GM23338 (cell line): Measurements from ENCODE around the gene SORBS2. TPM values are rescaled to one million over a fixed set of nuclear protein-coding genes. Genes with fewer than 3 reads are reported as not detected.

Source experiments
- ATAC-seq: fragments of 200-7000 bp; cut with Tn5 transposase; 3 replicates; pipeline ENCODE4 v1.9.1; 2020
- DNase-seq: peaks from one replicate; pipeline ENCODE4 v3.0.0-alpha.2; 2015; ENCODE audit warnings: low spot score
- H2AFZ ChIP-seq: fragments of 200-600 bp; sonication (generic); 2 replicates; pipeline ENCODE4 v1.8.0; 2016; ENCODE audit warnings: antibody characterized with exemption, mild to moderate bottlenecking, moderate library complexity
- H3F3A ChIP-seq: fragments of 200-600 bp; sonication (generic); replicated peaks from 2 replicates; pipeline ENCODE4 v1.8.0; 2017; ENCODE audit warnings: antibody characterized with exemption, mixed run types, low read depth
- H3K27ac ChIP-seq: fragments of 200-600 bp; sonication (generic); 2 replicates; pipeline ENCODE4 v1.6.1; 2016; ENCODE audit warnings: low read depth
- H3K27me3 ChIP-seq: fragments of 200-600 bp; sonication (generic); 2 replicates; pipeline ENCODE4 v1.8.0; 2016; ENCODE audit warnings: mild to moderate bottlenecking, mixed run types, moderate library complexity; ENCODE audit not compliant: insufficient read depth
- H3K36me3 ChIP-seq: fragments of 200-600 bp; sonication (generic); 2 replicates; pipeline ENCODE4 v1.8.0; 2016; ENCODE audit warnings: mild to moderate bottlenecking; ENCODE audit not compliant: insufficient read depth
- H3K4me1 ChIP-seq: fragments of 200-600 bp; sonication (generic); 2 replicates; pipeline ENCODE4 v1.8.0; 2016; ENCODE audit warnings: mild to moderate bottlenecking, moderate library complexity; ENCODE audit not compliant: insufficient read depth
- H3K4me2 ChIP-seq: fragments of 200-600 bp; sonication (generic); 2 replicates; pipeline ENCODE4 v1.7.1; 2017; ENCODE audit warnings: mixed run types
- H3K4me3 ChIP-seq: fragments of 200-600 bp; sonication (generic); 2 replicates; pipeline ENCODE4 v1.6.1; 2016; ENCODE audit warnings: mixed run types
- H3K79me2 ChIP-seq: fragments of 200-600 bp; sonication (generic); replicated peaks from 2 replicates; pipeline ENCODE4 v1.8.0; 2017; ENCODE audit warnings: mild to moderate bottlenecking; ENCODE audit not compliant: insufficient read depth
- H3K9me2 ChIP-seq: fragments of 200-600 bp; sonication (generic); 2 replicates; pipeline ENCODE4 v1.8.0; 2017; ENCODE audit not compliant: insufficient read depth
- H4K20me1 ChIP-seq: fragments of 200-600 bp; sonication (generic); replicated peaks from 2 replicates; pipeline ENCODE4 v1.8.0; 2017; ENCODE audit warnings: mild to moderate bottlenecking; ENCODE audit not compliant: insufficient read depth
- H3K27ac Mint-ChIP-seq: 2 replicates; pipeline ENCODE4 v1.8.0; 2020; ENCODE audit warnings: inconsistent platforms, mild to moderate bottlenecking, moderate library complexity, mixed read lengths
- H3K27me3 Mint-ChIP-seq: 3 replicates; pipeline ENCODE4 v1.8.0; 2022; ENCODE audit warnings: low read depth, mild to moderate bottlenecking, moderate library complexity, mixed read lengths, inconsistent platforms; ENCODE audit not compliant: insufficient read depth, poor library complexity
- H3K36me3 Mint-ChIP-seq: 3 replicates; pipeline ENCODE4 v1.8.0; 2021; ENCODE audit warnings: low read depth, mild to moderate bottlenecking, inconsistent platforms, moderate library complexity, mixed read lengths
- H3K4me1 Mint-ChIP-seq: 3 replicates; pipeline ENCODE4 v1.8.0; 2020; ENCODE audit warnings: mild to moderate bottlenecking, inconsistent platforms, mixed read lengths
- H3K4me3 Mint-ChIP-seq: 3 replicates; pipeline ENCODE4 v1.8.0; 2021; ENCODE audit warnings: moderate library complexity, mild to moderate bottlenecking, inconsistent platforms, mixed read lengths
- H3K9me3 Mint-ChIP-seq: 3 replicates; pipeline ENCODE4 v1.8.0; 2020; ENCODE audit warnings: moderate library complexity, mild to moderate bottlenecking, inconsistent platforms, mixed read lengths
- CREB1 ChIP-seq: fragments of 250-450 bp; sonication (Bioruptor Pico); IDR thresholded peaks from 2 replicates; pipeline ENCODE4 v1.5.0; 2020; ENCODE audit warnings: low read depth, mild to moderate bottlenecking, moderate library complexity
- EZH2 ChIP-seq: fragments of 200-600 bp; sonication (generic); IDR thresholded peaks from one replicate; pipeline ENCODE4 v1.8.0; 2017; ENCODE audit warnings: antibody characterized with exemption, mild to moderate bottlenecking, low read depth; ENCODE audit not compliant: unreplicated experiment
- EZH2phosphoT487 ChIP-seq: fragments of 200-600 bp; sonication (generic); IDR thresholded peaks from one replicate; pipeline ENCODE4 v1.8.1; 2018; ENCODE audit warnings: antibody characterized with exemption; ENCODE audit not compliant: unreplicated experiment
- NANOG ChIP-seq: IDR thresholded peaks from 2 replicates; pipeline ENCODE4 v1.6.1; 2016; ENCODE audit warnings: antibody characterized with exemption, borderline replicate concordance
- POLR2AphosphoS5 ChIP-seq: IDR thresholded peaks from 2 replicates; pipeline ENCODE4 v1.6.1; 2016; ENCODE audit warnings: antibody characterized with exemption, low read depth
- STAT1 ChIP-seq: IDR thresholded peaks from one replicate; pipeline ENCODE4 v1.6.1; 2016; ENCODE audit warnings: antibody characterized with exemption; ENCODE audit not compliant: unreplicated experiment
- ZNF114 ChIP-seq: fragments of 250-450 bp; sonication (Bioruptor Pico); IDR thresholded peaks from 2 replicates; pipeline ENCODE4 v1.5.0; 2020; ENCODE audit warnings: mild to moderate bottlenecking, moderate library complexity
- ZNF331 ChIP-seq: fragments of 250-450 bp; sonication (Bioruptor Pico); IDR thresholded peaks from 2 replicates; pipeline ENCODE4 v1.5.0; 2020; ENCODE audit warnings: low read depth, mild to moderate bottlenecking, moderate library complexity
- polyA plus RNA-seq: library from polyadenylated mRNA; unstranded; fragments of >200 nt; fragmentation: Nextera tagmentation; extraction: Ambion mirVana; gene quantifications from 2 replicates; pipeline ENCODE4 v1.2.1, GENCODE V29; 2016
- total RNA-seq: library from RNA; depleted of rRNA; stranded (reverse); fragments of >200 nt; shearing (Covaris generic); gene quantifications from 2 replicates; pipeline ENCODE4 v1.2.3, GENCODE V29; 2014
- TF ChIP-seq, protein P1 (sequence below): IDR thresholded peaks from 2 replicates; pipeline ENCODE4 v1.6.1; 2016; ENCODE audit warnings: antibody characterized with exemption
- TF ChIP-seq, protein P2 (sequence below), 2 experiments: fragments of 200-600 bp in 1 of 2; sonication (generic) in 1 of 2; conservative IDR thresholded peaks; 2 replicates each; pipeline versions ENCODE4 v1.5.1 to v1.6.1; 2016 to 2017; ENCODE audit warnings: antibody characterized with exemption in 2 of 2, low read depth in 2 of 2, mild to moderate bottlenecking in 2 of 2, moderate library complexity in 1 of 2
- TF ChIP-seq, protein P3 (sequence below): fragments of 250-450 bp; sonication (Bioruptor Pico); IDR thresholded peaks from 2 replicates; pipeline ENCODE4 v1.5.0; 2020; ENCODE audit warnings: mild to moderate bottlenecking, moderate library complexity

SORBS2 gene
- total and polyA plus RNA-seq, 2 experiments from 2014 or later = 17.8 to 27.6 TPM

DNA sequence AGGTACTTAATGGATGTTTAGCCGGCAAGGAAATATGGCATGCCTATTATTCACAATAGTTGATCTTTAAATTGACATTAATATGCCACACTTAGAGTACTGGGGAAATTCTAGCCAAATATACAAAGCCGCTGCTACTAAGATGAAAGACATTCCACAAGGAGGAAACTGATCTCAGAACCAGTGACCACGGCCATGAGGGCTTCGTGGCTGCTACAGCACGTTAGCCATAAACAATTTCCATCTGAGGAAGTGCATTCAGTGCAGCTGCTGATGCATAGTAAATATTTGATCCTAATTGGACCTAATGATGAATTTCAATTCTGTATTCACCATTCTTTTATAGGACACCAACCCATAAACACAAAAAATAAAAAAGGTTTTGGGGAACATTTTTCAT, 59.1 kb downstream of the SORBS2 start (continued):
- TF ChIP-seq EZH2phosphoT487 (no peak), ZNF331 (CRISPR knock-in tag) (no peak), NANOG (no peak)
- TF ChIP-seq, protein P1, sequence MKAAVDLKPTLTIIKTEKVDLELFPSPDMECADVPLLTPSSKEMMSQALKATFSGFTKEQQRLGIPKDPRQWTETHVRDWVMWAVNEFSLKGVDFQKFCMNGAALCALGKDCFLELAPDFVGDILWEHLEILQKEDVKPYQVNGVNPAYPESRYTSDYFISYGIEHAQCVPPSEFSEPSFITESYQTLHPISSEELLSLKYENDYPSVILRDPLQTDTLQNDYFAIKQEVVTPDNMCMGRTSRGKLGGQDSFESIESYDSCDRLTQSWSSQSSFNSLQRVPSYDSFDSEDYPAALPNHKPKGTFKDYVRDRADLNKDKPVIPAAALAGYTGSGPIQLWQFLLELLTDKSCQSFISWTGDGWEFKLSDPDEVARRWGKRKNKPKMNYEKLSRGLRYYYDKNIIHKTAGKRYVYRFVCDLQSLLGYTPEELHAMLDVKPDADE = no peak

DNA sequence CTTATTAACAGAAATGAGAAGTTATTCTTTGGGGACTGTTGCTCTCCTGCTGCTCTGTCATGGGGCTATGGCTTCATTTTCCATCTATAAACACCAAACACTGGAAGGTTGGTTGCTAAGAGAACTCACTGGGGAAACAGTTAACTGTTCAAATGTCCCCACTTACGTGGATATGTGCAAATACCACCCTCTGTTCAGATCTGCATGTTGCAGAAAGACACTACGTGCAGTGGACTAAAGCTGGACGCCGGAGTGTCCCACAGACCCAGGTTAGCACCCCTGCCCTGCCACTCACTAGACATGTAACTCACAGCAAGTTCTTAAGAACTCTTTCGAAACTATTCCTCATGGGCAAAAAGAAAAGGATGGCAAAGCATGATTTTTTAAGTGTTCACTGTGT, 62.1 kb downstream of the SORBS2 start:
- Histone ChIP-seq H3K27me3 (no peaks in the 10 kb centered on the region), H3K27ac (no peak overlapping the region), H2AFZ (no peak overlapping the region), H3K79me2 (no peaks in the 10 kb centered on the region), H3K4me3 (no peak overlapping the region), H3K4me1 (peaks cover 8% of the 10 kb centered on the region), H3K36me3 (no peaks in the 10 kb centered on the region; the same call in 1 of the 2 replicates), H4K20me1 (no peaks in the 10 kb centered on the region), H3F3A (no peaks in the 10 kb centered on the region), H3K9me2 (peaks cover 16% of the 10 kb centered on the region), H3K4me2 (no peak overlapping the region)
- Mint-ChIP-seq H3K9me3 (no peaks in the 10 kb centered on the region), H3K36me3 (peaks cover 4% of the 10 kb centered on the region; the same call in 2 of the 3 replicates), H3K27me3 (no peaks in the 10 kb centered on the region), H3K4me1 (peaks cover 16% of the 10 kb centered on the region), H3K27ac (no peak overlapping the region), H3K4me3 (no peak overlapping the region)
- DNase-seq (no peak), ATAC-seq (no peak)
- TF ChIP-seq STAT1 (no peak), EZH2phosphoT487 (no peak), ZNF114 (CRISPR knock-in tag) (no peak), NANOG (no peak), POLR2AphosphoS5 (no peak), ZNF331 (CRISPR knock-in tag) (no peak), CREB1 (no peak), EZH2 (no peak)
- TF ChIP-seq, protein P2, sequence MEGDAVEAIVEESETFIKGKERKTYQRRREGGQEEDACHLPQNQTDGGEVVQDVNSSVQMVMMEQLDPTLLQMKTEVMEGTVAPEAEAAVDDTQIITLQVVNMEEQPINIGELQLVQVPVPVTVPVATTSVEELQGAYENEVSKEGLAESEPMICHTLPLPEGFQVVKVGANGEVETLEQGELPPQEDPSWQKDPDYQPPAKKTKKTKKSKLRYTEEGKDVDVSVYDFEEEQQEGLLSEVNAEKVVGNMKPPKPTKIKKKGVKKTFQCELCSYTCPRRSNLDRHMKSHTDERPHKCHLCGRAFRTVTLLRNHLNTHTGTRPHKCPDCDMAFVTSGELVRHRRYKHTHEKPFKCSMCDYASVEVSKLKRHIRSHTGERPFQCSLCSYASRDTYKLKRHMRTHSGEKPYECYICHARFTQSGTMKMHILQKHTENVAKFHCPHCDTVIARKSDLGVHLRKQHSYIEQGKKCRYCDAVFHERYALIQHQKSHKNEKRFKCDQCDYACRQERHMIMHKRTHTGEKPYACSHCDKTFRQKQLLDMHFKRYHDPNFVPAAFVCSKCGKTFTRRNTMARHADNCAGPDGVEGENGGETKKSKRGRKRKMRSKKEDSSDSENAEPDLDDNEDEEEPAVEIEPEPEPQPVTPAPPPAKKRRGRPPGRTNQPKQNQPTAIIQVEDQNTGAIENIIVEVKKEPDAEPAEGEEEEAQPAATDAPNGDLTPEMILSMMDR (conservative IDR thresholded peaks at IDR 0.05; ENCODE audit: low read depth in 2 of 2) = no peak
- TF ChIP-seq, protein P1 = no peak
- TF ChIP-seq, protein P3, sequence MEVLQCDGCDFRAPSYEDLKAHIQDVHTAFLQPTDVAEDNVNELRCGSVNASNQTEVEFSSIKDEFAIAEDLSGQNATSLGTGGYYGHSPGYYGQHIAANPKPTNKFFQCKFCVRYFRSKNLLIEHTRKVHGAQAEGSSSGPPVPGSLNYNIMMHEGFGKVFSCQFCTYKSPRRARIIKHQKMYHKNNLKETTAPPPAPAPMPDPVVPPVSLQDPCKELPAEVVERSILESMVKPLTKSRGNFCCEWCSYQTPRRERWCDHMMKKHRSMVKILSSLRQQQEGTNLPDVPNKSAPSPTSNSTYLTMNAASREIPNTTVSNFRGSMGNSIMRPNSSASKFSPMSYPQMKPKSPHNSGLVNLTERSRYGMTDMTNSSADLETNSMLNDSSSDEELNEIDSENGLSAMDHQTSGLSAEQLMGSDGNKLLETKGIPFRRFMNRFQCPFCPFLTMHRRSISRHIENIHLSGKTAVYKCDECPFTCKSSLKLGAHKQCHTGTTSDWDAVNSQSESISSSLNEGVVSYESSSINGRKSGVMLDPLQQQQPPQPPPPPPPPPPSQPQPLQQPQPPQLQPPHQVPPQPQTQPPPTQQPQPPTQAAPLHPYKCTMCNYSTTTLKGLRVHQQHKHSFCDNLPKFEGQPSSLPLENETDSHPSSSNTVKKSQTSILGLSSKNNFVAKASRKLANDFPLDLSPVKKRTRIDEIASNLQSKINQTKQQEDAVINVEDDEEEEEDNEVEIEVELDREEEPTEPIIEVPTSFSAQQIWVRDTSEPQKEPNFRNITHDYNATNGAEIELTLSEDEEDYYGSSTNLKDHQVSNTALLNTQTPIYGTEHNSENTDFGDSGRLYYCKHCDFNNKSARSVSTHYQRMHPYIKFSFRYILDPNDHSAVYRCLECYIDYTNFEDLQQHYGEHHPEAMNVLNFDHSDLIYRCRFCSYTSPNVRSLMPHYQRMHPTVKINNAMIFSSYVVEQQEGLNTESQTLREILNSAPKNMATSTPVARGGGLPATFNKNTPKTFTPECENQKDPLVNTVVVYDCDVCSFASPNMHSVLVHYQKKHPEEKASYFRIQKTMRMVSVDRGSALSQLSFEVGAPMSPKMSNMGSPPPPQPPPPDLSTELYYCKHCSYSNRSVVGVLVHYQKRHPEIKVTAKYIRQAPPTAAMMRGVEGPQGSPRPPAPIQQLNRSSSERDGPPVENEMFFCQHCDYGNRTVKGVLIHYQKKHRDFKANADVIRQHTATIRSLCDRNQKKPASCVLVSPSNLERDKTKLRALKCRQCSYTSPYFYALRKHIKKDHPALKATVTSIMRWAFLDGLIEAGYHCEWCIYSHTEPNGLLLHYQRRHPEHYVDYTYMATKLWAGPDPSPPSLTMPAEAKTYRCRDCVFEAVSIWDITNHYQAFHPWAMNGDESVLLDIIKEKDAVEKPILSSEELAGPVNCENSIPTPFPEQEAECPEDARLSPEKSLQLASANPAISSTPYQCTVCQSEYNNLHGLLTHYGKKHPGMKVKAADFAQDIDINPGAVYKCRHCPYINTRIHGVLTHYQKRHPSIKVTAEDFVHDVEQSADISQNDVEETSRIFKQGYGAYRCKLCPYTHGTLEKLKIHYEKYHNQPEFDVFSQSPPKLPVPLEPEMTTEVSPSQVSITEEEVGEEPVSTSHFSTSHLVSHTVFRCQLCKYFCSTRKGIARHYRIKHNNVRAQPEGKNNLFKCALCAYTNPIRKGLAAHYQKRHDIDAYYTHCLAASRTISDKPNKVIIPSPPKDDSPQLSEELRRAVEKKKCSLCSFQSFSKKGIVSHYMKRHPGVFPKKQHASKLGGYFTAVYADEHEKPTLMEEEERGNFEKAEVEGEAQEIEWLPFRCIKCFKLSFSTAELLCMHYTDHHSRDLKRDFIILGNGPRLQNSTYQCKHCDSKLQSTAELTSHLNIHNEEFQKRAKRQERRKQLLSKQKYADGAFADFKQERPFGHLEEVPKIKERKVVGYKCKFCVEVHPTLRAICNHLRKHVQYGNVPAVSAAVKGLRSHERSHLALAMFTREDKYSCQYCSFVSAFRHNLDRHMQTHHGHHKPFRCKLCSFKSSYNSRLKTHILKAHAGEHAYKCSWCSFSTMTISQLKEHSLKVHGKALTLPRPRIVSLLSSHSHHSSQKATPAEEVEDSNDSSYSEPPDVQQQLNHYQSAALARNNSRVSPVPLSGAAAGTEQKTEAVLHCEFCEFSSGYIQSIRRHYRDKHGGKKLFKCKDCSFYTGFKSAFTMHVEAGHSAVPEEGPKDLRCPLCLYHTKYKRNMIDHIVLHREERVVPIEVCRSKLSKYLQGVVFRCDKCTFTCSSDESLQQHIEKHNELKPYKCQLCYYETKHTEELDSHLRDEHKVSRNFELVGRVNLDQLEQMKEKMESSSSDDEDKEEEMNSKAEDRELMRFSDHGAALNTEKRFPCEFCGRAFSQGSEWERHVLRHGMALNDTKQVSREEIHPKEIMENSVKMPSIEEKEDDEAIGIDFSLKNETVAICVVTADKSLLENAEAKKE (CRISPR knock-in tag) = no peak
